Calu3 (cell line): ENCODE data around the gene MED29. TPM values are rescaled to one million over a fixed set of nuclear protein-coding genes. Genes with fewer than 3 reads are reported as not detected.
A peak's percentile ranks its signal among the peaks of the same experiment; 100 is the strongest.

Experiments used
- Bru-seq: library from RNA; stranded (reverse); fragments of 400-500 nt; gene quantifications from one replicate; lab custom pipeline; 2021; lab: Mats Ljungman, UMichigan
- BruChase-seq, 2 experiments: library from RNA; stranded (reverse); fragments of 400-500 nt; gene quantifications; one replicate each; lab custom pipeline; 2021; lab: Mats Ljungman, UMichigan
- BruUV-seq: library from RNA; stranded (reverse); fragments of 400-500 nt; replicated peaks from 2 replicates; lab custom pipeline; 2021; lab: Mats Ljungman, UMichigan
- CTCF ChIA-PET: fragments of 300-600 bp; sonication (Branson Sonifier 250); formaldehyde crosslinking; loops from one replicate; lab custom pipeline; 2022; ENCODE audit warnings: antibody characterized with exemption; lab: Charles Lee
- DNase-seq: peaks from one replicate; pipeline ENCODE4 v3.0.0; 2022
- H3K27ac Mint-ChIP-seq: one replicate; pipeline ENCODE4 v1.8.0; 2022; ENCODE audit warnings: mixed read lengths; ENCODE audit not compliant: unreplicated experiment
- H3K27me3 Mint-ChIP-seq: one replicate; pipeline ENCODE4 v1.8.0; 2022; ENCODE audit warnings: mixed read lengths; ENCODE audit not compliant: unreplicated experiment
- H3K36me3 Mint-ChIP-seq: one replicate; pipeline ENCODE4 v1.8.0; 2022; ENCODE audit warnings: mild to moderate bottlenecking, moderate library complexity, mixed read lengths; ENCODE audit not compliant: insufficient read depth, unreplicated experiment
- H3K4me1 Mint-ChIP-seq: one replicate; pipeline ENCODE4 v1.8.0; 2022; ENCODE audit warnings: mild to moderate bottlenecking, low read depth, mixed read lengths; ENCODE audit not compliant: unreplicated experiment
- H3K4me3 Mint-ChIP-seq: one replicate; pipeline ENCODE4 v1.8.0; 2022; ENCODE audit warnings: mild to moderate bottlenecking, low read depth, moderate library complexity, mixed read lengths; ENCODE audit not compliant: unreplicated experiment
- H3K9me3 Mint-ChIP-seq: one replicate; pipeline ENCODE4 v1.8.0; 2022; ENCODE audit warnings: low read depth, mixed read lengths; ENCODE audit not compliant: unreplicated experiment
- intact Hi-C: fragments of 100-400 bp; cut with micrococcal nuclease; formaldehyde crosslinking; loops from one replicate; pipeline ENCODE4 v1.10.0; 2022; ENCODE audit not compliant: unreplicated experiment
- long read RNA-seq: library from polyadenylated mRNA; stranded (forward); transcript quantifications from one replicate; pipeline ENCODE4 v2.0.0, GENCODE V29; 2022
- total RNA-seq: library from RNA; stranded (reverse); gene quantifications from 2 replicates; pipeline ENCODE4 v1.2.3, GENCODE V29; 2022
- TF ChIP-seq, protein P1 (sequence below): fragments of 200-600 bp; IDR thresholded peaks from one replicate; pipeline ENCODE4 v1.8.0; 2022; ENCODE audit warnings: antibody characterized with exemption; ENCODE audit not compliant: unreplicated experiment

The MED29 gene
- total RNA-seq: 56.8 and 66.6 TPM in 2 replicates
- percentile 79 among the genes with signal in this experiment for Bru-seq, nascent RNA
- BruChase-seq, experiment 1, labeled RNA remaining after a 6-hour chase: percentile 94 among the genes with signal in this experiment
- BruChase-seq, experiment 2, labeled RNA remaining after a 2-hour chase: percentile 89 among the genes with signal in this experiment
- long read RNA-seq, transcript MED29-201 (4 exons, 3,653 nt): major isoform, 72 of 88 reads
- long read RNA-seq, partial matches to known transcripts: 0 of 88 reads
- long read RNA-seq, other reads (novel, unspliced or antisense): 16 of 88 reads

DNA sequence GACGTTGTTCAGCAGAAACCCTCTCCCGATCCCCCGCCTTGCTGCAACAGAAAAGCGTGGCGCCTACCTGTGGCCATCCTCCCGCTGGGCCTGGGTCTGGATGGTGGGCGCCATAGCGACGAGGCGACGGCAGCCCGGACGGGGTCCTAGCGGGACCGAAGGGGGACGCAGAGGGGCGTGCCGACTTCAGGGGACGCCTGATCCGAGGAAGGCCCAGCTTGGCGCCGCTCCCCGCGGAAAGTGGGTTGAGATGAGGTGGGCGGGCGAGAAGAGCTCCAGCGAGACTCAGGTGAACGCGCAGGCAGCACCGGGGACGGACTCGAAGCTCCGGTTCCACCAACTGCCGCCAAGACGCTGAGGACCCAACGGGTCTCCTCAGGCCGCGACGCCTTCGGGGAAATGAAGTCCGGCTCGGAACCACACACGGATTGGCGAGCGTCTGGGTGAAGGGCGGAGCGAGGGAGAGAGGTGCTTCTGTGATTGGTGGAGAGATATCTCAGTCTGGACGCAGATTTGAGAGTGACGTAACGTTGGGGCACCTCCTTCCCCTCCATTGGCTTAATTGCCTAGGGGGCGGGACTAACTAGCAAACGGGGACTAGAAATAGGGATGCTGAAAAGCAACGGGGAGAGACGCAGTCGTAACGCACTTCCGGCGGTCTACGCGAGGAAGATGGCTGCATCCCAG lies at the start of gene MED29, which contains the start of gene PAF1:
Gene MED29 (plus strand): TSS at position 628 of the 687 bp plus-strand sequence. CDS start 45 bp downstream, at position 673.
Gene PAF1 (minus strand): TSS at position 356 of the 687 bp plus-strand sequence. CDS start 242 bp downstream, at position 114.
- intact Hi-C loops: loop anchor here (1.0 to 5.0 kb wide), 2 partner anchors 39 to 141 kb away; partner anchors contain the start of gene EID2B
- BruUV-seq: no TSS peak
- Mint-ChIP-seq H3K9me3 (no peaks in the 10 kb centered on the region), H3K27ac (peak within 1 kb of the TSS; percentile 95), H3K27me3 (no peaks in the 10 kb centered on the region), H3K4me3 (peak within 1 kb of the TSS; percentile 96), H3K36me3 (peaks cover 92% of the 10 kb centered on the region), H3K4me1 (peaks cover 21% of the 10 kb centered on the region)
- peak; percentile 98 for DNase-seq
- CTCF ChIA-PET: interaction anchor here (0.6 to 1.6 kb wide), 7 partner anchors 17 to 86 kb away, joined by 3 to 6 read pairs (median 4); partner anchors contain the start of genes RPS16 and SAMD4B
- TF ChIP-seq, protein P1, sequence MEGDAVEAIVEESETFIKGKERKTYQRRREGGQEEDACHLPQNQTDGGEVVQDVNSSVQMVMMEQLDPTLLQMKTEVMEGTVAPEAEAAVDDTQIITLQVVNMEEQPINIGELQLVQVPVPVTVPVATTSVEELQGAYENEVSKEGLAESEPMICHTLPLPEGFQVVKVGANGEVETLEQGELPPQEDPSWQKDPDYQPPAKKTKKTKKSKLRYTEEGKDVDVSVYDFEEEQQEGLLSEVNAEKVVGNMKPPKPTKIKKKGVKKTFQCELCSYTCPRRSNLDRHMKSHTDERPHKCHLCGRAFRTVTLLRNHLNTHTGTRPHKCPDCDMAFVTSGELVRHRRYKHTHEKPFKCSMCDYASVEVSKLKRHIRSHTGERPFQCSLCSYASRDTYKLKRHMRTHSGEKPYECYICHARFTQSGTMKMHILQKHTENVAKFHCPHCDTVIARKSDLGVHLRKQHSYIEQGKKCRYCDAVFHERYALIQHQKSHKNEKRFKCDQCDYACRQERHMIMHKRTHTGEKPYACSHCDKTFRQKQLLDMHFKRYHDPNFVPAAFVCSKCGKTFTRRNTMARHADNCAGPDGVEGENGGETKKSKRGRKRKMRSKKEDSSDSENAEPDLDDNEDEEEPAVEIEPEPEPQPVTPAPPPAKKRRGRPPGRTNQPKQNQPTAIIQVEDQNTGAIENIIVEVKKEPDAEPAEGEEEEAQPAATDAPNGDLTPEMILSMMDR: no peak

DNA sequence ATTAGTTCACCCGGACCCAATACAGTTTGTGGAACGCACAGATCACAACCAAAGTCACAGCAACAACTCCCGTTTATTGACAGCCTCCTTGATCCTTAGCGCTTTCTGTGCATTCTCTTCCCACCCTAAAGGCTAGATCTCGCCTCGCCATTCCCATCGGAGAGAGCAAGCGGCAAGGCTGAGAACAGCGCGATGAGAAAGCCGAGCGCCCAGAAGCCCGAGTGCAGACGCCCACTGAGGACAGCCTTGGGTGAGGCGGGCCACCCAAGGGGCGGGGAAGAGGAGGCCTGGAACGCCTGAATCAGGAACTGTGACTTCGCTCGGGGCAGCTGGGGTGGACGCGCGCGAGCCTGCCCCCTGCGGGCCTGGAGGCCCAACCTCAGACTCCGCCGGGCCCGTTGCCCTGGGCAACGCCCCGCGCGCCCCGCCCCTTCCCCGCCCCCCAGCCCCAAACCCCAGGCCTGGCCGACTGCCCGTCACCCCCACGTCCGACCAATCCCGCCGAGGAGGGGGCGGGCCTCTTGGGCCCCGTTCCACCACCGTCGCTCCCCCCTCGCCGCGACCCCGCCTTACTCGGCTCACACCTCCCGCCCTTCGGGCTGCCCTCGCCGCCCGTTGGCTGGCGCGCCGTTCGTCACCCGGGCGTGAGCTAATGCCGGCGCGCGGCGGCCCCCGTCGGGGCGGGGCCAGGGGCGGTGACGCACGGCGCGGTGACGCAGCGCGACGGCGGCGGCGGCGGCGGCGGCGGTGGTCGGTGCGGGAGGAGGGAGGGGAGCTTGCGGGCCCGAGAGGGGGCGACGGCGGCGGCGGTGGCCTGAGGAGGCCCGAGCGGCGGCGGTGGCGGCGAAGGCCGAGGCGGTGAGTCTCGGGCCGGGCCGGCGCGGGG lies 49.2 kb upstream of the MED29 start, which contains the start of gene SAMD4B:
Gene SAMD4B (plus strand): TSS at position 703 of the 886 bp plus-strand sequence. CDS start 14,473 bp downstream, outside the sequence.
- Mint-ChIP-seq H3K4me3 (peak within 1 kb of the TSS; percentile 87), H3K36me3 (peaks cover 45% of the 10 kb centered on the region), H3K9me3 (no peaks in the 10 kb centered on the region), H3K4me1 (peaks cover 52% of the 10 kb centered on the region), H3K27ac (peak within 1 kb of the TSS; percentile 82), H3K27me3 (peaks cover 19% of the 10 kb centered on the region)
- intact Hi-C loops: no loop called here
- peak; percentile 100 for DNase-seq
- BruUV-seq: no TSS peak
- TF ChIP-seq, protein P1: peak; percentile 70
- CTCF ChIA-PET: interaction anchor here (0.5 to 1.7 kb wide), 10 partner anchors 12 to 850 kb away, joined by 3 to 6 read pairs (median 3); partner anchors contain the start of genes MED29, PAF1 and RPS16

DNA sequence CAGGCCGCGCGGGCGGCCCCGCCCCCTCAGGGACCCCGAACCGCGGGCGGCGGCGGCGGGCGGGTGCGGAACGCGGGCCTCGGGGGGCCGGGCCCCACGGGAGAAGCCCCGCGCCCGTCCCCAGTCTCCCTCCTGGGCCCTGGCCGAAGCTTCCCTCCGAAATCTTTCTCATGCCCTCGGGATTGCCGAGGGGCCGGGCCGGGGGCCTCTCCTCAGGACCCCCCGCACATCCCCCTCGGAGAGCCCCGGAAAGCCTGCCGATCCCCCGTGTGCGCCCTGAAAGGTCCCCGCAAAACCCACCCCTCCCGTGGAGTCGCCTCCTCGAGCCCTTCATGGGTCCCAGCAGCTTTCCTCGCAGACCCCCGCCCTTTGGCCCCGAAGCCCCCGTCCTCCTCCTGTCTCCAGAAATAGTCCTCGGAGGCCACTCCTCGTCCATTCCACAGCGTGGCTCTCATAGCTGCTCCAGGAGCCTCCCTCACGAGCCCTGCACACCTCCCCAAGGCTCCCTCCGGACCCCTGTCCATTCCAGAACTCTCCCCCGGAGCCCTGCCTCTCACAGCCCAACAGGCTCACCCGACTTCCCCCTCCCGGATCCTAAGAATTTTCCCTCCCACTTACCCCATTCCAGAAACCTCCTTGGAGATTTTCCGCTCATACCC lies 48.4 kb upstream of the MED29 start:
- no TSS peak for BruUV-seq
- H3K36me3 Mint-ChIP-seq: peaks cover 45% of the 10 kb centered on the region
- DNase-seq: peak; percentile 19
- H3K4me1 Mint-ChIP-seq: peaks cover 57% of the 10 kb centered on the region
- H3K27me3 Mint-ChIP-seq: peaks cover 11% of the 10 kb centered on the region
- TF ChIP-seq, protein P1: no peak
- no peaks in the 10 kb centered on the region for H3K9me3 Mint-ChIP-seq
- CTCF ChIA-PET: interaction anchor here (0.5 to 1.7 kb wide), 10 partner anchors 11 to 306 kb away, joined by 3 to 6 read pairs (median 3); partner anchors contain the start of genes MED29, PAF1 and RPS16
- H3K4me3 Mint-ChIP-seq: peak overlapping the region; percentile 87
- intact Hi-C loops: no loop called here
- H3K27ac Mint-ChIP-seq: peak overlapping the region; percentile 82
